SK-N-SH (cell line): ENCODE results near the gene SLC1A2.

Source experiments
- POLR2AphosphoS5 ChIP-seq: IDR thresholded peaks from 2 replicates; pipeline ENCODE4 v1.6.1; 2012; ENCODE audit warnings: low read depth, low read length
- RFX5 ChIP-seq: IDR thresholded peaks from 2 replicates; pipeline ENCODE4 v1.6.1; 2012; ENCODE audit warnings: mild to moderate bottlenecking, improper control_type of control experiment, low read length
- TCF12 ChIP-seq: IDR thresholded peaks from 2 replicates; pipeline ENCODE4 v1.4.0; 2012
- TF ChIP-seq, protein P1 (sequence below): fragments of 200-600 bp; sonication (generic); IDR thresholded peaks from 2 replicates; pipeline ENCODE4 v1.6.1; 2017; ENCODE audit warnings: antibody characterized with exemption, mild to moderate bottlenecking, moderate library complexity
- TF ChIP-seq, protein P2 (sequence below): fragments of 150-350 bp; IDR thresholded peaks from 2 replicates; pipeline ENCODE4 v1.6.1; 2017; ENCODE audit warnings: antibody characterized with exemption, low read length, low read depth, borderline replicate concordance

- TF ChIP-seq TCF12 (no peak), RFX5 (no peak), POLR2AphosphoS5 (no peak)
- TF ChIP-seq, protein P1, sequence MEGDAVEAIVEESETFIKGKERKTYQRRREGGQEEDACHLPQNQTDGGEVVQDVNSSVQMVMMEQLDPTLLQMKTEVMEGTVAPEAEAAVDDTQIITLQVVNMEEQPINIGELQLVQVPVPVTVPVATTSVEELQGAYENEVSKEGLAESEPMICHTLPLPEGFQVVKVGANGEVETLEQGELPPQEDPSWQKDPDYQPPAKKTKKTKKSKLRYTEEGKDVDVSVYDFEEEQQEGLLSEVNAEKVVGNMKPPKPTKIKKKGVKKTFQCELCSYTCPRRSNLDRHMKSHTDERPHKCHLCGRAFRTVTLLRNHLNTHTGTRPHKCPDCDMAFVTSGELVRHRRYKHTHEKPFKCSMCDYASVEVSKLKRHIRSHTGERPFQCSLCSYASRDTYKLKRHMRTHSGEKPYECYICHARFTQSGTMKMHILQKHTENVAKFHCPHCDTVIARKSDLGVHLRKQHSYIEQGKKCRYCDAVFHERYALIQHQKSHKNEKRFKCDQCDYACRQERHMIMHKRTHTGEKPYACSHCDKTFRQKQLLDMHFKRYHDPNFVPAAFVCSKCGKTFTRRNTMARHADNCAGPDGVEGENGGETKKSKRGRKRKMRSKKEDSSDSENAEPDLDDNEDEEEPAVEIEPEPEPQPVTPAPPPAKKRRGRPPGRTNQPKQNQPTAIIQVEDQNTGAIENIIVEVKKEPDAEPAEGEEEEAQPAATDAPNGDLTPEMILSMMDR = no peak
- TF ChIP-seq, protein P2, sequence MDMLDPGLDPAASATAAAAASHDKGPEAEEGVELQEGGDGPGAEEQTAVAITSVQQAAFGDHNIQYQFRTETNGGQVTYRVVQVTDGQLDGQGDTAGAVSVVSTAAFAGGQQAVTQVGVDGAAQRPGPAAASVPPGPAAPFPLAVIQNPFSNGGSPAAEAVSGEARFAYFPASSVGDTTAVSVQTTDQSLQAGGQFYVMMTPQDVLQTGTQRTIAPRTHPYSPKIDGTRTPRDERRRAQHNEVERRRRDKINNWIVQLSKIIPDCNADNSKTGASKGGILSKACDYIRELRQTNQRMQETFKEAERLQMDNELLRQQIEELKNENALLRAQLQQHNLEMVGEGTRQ = no peak
These were observed 148.3 kb downstream of the SLC1A2 start for GRCh38 chr11:35271031-35271430.
